Fibroblast of pulmonary artery (primary cell): ENCODE data around the gene TAF3.

Experiments used
- DNase-seq: peaks from one replicate; pipeline ENCODE4 v3.0.0-alpha.2; 2010; ENCODE audit warnings: low read depth
- H3K4me3 ChIP-seq: replicated peaks from 2 replicates; pipeline ENCODE4 v1.5.1; 2011; ENCODE audit warnings: low read depth, mild to moderate bottlenecking, control low read depth, low read length, moderate library complexity
- CTCF ChIP-seq: IDR thresholded peaks from 2 replicates; pipeline ENCODE4 v1.5.1; 2011; ENCODE audit warnings: mild to moderate bottlenecking, control low read depth, low read length, inconsistent platforms; ENCODE audit errors: missing control alignments

TAF3 gene

DNA sequence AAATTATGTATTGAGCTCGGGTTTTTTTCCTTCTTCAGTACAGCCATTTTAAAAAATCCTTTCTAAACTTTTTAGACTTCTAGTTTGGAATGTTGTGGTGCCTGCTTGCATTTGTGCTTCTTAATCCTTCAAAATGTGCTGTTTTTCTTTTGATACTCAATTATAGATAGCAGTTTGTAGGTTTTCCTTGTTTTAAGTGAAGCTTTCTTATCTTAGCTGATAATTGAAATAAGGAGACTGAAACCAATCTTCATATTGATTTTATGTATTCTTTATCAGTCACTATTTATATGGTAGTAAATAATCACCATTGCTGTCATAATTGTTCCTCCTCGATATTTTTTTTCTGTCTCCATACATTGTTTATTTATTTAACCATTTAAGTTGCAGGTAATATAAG is 56.6 kb downstream of the TAF3 start:
- no peak for DNase-seq
- TF ChIP-seq CTCF = no peak
- no peak overlapping the region for H3K4me3 ChIP-seq

DNA sequence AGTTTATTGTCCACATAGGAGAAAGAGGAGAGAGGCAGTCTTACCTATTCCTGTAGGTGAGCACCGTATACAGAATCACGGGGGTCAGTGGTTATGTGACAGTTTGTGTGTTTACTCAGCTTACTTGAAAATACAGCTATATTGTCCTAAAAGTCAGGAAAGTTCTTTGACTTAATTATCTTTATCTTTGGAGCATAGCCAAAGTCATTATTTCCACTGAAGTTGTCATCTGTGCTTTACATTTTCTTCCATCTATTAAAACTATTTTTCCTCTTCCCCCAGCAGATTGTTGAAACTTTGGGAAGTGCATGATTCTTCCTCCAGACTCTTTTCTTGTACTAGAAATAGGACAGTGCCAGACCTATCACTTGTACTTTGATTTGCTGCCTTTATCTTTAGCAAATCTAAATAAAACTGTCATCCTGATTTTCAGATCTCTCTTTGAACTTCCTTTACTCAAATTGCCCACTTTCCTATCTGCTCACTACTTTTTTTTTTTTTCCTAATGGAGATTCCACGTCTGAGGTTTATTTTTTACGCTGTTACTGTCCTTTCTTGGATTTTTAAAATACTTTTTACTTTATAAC is 58.3 kb downstream of the TAF3 start:
- DNase-seq = no peak
- no peak overlapping the region for H3K4me3 ChIP-seq
- no peak for TF ChIP-seq CTCF

GRCh38 chr10:7881119-7881518 is 62.8 kb downstream of the TAF3 start:
- no peak for DNase-seq
- TF ChIP-seq CTCF = no peak
- no peak overlapping the region for H3K4me3 ChIP-seq

GRCh38 chr10:7886056-7886455 is 67.8 kb downstream of the TAF3 start:
- TF ChIP-seq CTCF = no peak
- no peak for DNase-seq
- no peak overlapping the region for H3K4me3 ChIP-seq

- peak overlapping the region; percentile 16 for H3K4me3 ChIP-seq
- TF ChIP-seq CTCF = no peak
- peak; percentile 60 for DNase-seq
Measured at GRCh38 chr10:7887174-7887816, 69.0 kb downstream of the TAF3 start.

- no peak for DNase-seq
- H3K4me3 ChIP-seq = no peak overlapping the region
- no peak for TF ChIP-seq CTCF
Measured at GRCh38 chr10:7889947-7890542, 71.7 kb downstream of the TAF3 start.
